Stimulated activated CD4-positive, alpha-beta T cell treated with anti-CD3 and anti-CD28 coated beads, TNF-alpha, amount 100 ng/mL, for 48 hours (primary cell): Measurements from ENCODE around the gene AFAP1L2.

Source experiments
- DNase-seq, 3 donors: peaks; one replicate each; pipeline ENCODE4 v3.0.0-alpha.2; 2020; ENCODE audit warnings: low read depth in 3 of 3

The AFAP1L2 gene

GRCh38 chr10:114404171-114405010, at the start of gene AFAP1L2:
Gene AFAP1L2, minus strand, starts transcription at chr10:114404502. Its CDS starts 47 bp downstream, at chr10:114404455.
- DNase-seq: no peak

- no peak for DNase-seq
These were observed 49.3 kb upstream of the AFAP1L2 start for GRCh38 chr10:114453576-114453975.

DNA sequence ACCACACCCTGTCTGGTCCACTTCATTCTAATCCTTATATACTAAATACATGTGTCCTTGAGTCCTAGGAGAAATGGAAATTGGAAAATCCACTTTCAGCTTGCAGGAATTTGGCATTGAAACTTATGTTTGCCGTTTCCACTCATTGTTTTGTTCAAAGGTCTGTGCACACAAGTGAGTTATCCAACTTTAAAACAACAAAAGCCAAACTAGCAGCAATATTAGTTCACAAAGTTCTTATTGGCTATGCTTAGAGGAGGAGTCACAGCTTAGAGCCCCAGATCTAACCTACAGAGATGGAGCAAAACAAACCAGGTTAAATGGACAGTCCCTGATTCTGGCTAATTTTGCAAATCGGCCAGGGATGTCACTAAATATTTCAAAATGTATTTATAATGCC, 44.6 kb upstream of the AFAP1L2 start:
- no peak for DNase-seq

GRCh38 chr10:114445332-114445731, 41.0 kb upstream of the AFAP1L2 start:
- DNase-seq: no peak

DNA sequence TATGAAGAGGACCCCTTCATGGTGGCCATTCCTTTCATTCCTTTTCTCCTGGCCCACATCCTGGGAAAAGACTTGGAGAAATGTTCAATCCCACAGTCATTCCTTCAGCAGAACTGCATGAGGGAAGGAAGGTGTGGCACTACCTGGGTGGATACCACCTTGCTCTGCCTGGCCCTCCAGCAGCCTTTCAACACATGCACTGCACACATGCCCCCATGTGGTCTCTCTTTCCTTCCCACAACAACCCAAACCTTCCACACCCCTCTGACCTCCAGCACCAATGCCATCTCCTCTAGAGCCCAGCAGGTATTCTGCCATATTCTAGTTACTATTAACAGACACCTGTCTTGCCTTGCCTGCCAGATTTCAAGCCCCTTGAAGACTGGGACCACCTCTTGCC, 40.5 kb upstream of the AFAP1L2 start:
- no peak for DNase-seq

DNA sequence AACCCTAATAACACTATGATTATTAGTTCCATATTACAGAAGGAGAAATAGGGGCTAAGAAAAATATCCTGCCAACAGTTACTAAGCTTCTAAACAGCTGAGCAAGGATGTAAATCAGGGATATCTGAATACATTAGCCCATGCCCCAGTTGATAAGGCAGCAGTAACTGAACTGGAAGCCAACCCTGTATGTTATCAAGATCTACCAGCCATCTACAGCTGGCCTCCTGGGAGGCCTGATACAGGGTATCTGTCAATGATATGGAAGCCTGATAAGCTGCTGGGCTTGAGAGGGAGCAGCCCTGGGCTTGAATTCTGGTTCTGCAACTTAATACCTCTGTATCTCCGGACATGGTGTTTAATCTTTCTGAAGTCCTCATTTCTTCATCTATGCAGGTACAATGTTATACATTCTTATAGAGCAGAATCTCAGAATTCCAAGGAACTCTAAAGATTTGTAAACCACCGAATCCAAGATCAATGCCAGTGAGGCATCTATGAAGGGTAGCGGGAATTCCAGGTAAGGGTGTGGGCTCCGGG, 37.9 kb upstream of the AFAP1L2 start:
- DNase-seq: no peak

- DNase-seq: no peak
These were observed 36.8 kb upstream of the AFAP1L2 start for GRCh38 chr10:114441107-114441506.

DNA sequence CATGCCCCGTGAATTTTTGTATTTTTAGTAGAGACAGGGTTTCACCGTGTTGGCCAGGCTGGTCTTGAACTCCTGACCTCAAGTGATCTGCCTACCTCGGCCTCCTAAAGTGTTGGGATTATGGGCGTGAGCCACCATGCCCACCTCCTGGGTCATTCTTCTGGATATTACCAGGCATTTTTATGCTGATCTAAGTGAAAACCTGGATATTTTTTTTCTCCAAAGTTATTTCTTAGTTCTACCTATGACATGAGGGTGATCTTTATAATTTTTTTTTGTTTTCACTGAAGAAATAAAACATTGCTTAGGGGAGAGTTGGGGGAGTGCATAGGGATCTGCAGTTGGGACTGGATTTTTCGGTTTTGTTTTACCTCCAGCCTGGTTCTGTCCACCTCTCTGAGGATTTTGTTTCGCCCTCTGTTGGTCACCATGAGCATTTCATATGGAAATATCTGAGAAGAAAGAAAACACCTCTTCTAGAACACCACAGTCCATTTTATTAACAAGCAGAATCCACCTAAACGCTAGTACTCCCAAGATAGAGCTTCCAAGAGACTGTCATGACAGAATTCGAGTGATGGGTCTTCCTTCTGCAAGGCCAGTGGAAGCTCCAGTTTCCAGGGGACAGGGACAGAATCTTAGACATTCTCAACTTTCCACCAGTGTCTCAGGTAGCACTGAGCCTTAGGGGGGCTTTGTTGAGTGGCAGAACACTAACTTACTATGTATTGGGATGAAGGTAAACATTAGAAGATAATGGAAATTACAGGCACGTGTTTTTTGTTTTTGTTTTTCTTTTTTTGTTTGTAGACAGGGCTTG, 33.4 kb upstream of the AFAP1L2 start:
- no peak for DNase-seq

- DNase-seq: no peak
These were observed 32.6 kb upstream of the AFAP1L2 start for GRCh38 chr10:114436941-114437340.

- DNase-seq: no peak
These were observed 28.3 kb upstream of the AFAP1L2 start for GRCh38 chr10:114432566-114433093.

GRCh38 chr10:114431414-114432135, 27.3 kb upstream of the AFAP1L2 start:
- no peak for DNase-seq

- no peak for DNase-seq
These were observed 26.5 kb upstream of the AFAP1L2 start for GRCh38 chr10:114430688-114431413.

- DNase-seq: no peak
These were observed 25.5 kb upstream of the AFAP1L2 start for GRCh38 chr10:114429581-114430335.

DNA sequence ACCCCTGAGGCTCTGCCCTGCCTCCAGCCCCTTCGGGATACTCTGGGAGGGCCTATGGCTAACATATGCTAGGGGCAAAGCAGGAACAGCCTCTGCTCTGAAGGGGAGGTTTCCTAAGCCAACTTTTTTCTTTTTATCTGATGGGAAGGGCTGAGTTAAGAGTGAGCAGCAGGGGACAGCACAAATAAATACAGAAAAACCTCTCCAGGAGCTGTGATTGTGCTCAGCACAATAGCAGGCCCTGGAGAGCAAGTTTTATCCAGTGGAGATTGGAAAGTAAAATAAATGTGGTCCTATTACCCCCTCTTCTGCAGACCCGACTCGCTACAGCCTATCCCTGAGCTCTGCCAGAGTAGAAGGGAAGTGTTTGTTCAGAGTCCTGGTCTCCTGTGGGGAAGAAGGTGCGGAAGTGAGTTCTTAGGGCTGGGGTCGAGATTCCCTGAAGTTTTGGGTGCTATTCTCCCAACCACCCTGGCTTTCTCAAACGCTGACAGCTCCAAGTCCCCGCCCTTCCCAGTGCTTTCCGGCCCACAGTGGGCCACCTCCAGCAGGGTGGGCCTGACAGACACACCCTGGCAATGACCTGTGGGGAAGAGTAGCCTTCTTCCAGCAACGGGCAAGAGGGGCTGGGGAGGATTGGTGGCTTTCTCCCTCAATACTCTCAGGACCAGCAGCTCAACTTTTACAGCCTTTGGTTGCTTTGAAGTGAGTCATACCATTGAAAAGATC, 23.0 kb upstream of the AFAP1L2 start:
- no peak for DNase-seq

- no peak for DNase-seq
These were observed 22.2 kb upstream of the AFAP1L2 start for GRCh38 chr10:114426476-114426875.

- DNase-seq: no peak
These were observed 16.6 kb upstream of the AFAP1L2 start for GRCh38 chr10:114420811-114421485.

DNA sequence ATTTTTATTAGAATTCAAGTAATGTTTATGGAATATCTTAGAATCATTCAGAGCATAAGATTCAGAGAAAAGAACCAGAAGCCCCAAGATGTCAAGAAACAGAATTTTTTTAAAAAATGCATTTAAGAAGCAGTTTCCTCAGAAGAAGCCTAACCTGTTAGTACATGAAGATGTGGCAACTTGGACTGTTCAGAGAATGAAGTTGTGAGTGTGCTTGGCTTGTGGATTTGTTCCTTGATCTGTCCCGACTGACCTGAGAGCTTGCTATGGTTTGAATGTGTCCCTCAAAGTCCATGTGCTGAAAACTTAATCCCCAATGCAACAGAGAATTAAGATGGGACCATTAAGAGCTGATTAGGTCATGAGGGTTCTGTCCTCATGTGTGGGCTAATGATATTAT, 13.8 kb upstream of the AFAP1L2 start:
- no peak for DNase-seq

GRCh38 chr10:114412907-114413797, 8.8 kb upstream of the AFAP1L2 start:
- no peak for DNase-seq
